ENCODE results near the gene MAOB.
"Not testable (repeated sequence)": the region's sequence is repeated elsewhere in the genome, so short reads cannot be mapped to it uniquely, and the experiment has no call there.

MAOB gene

DNA sequence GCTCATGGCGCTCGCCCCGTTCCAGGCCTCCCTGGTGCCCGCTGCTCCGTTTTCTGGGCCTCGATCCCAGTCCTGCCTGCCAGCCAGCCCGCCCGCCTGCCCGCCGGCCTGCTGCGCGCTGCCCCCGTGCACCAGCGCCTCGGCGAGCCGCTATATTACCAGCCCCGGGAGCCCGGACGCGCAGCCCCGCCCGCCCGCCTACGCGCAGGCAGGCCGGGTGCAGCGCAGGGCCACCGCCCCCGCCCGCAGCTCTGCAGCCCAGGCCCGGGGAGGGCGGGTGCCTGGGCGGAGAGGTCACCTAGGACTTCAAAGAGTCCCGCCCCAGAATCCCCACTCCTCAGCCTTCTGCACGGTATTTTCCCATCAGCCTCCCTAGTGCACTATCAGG, at the start of gene MAOB:
TSS of gene MAOB (minus strand) at position 157 of the 388 bp plus-strand sequence. CDS start at position 6, 151 bp downstream.
- no peak for DNase-seq (ENCODE audit: low spot score)

- not testable (repeated sequence) for DNase-seq (ENCODE audit: low spot score)
Measured at GRCh38 chrX:43922032-43922431, 39.8 kb upstream of the MAOB start.

GRCh38 chrX:43910772-43911171, 28.5 kb upstream of the MAOB start:
- not testable (repeated sequence) for DNase-seq (ENCODE audit: low spot score)

DNA sequence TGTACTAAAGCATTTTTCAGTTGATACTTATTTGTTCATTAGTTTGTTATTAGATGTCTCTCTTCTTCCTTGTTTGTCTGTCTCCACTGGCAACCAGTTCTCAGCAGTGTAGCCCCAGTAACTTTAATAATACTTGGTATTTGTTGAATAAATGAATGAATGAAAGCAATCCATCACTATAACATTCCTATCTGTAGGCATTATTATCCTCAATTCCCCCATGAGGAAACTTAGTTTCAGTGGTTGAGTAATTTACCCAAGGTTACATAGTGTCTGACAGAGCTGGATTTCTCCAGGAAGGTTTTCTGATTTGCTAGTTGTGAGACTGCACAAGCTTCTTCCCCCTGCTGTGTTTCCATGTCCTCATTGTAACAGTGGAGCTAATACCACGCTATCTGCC, 27.8 kb upstream of the MAOB start:
- no peak for DNase-seq (ENCODE audit: low spot score)

DNA sequence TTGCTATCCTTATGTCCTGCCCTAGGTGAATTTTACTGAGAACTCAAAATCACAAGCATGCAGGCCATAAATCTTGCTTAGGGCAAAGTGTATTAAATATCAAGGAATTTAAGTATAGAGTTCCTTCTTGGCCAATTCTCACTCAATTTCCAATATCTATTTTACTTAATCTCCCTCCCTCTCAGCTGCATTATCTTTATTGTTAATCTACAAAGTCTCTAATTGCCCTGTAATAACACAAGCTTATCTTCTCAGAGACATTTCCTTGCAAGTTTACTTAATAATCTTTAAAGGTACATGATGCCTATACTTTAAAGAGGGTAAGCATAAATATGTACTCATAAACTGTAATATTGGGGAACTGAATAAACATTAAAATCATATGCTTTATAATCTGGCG, 26.9 kb upstream of the MAOB start:
- DNase-seq (ENCODE audit: low spot score): no peak

- DNase-seq (ENCODE audit: low spot score): no peak
Measured at GRCh38 chrX:43899878-43900815, 17.9 kb upstream of the MAOB start.

DNA sequence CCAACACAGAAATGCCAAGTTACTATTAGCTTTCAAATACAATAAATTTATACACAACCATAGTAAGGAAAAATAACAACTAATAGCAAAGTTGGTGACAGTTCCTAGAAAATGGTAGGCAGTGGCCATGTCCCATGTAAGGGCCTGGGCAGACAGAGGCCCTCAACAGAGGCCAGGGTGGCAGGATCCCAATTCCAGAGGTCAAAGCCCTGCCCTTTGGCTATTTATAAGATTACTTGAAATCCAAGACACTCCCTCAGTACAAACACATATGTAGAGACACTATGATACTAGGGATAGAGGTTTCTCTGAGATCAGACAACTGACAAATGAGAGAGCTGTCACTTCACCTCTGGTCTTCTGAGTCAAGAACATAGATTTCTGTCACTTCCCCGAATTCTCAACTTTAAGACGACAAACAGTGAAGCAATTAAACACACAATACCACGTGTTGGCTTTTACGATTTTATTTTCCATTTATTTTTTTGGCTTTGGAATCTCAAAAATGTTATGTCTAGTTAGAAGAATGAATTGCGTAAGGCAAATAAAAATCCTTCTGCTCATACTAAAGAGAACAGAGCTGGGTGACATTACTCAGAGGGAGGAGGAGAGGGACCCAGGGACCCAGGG, 16.3 kb upstream of the MAOB start:
- DNase-seq (ENCODE audit: low spot score): no peak

DNA sequence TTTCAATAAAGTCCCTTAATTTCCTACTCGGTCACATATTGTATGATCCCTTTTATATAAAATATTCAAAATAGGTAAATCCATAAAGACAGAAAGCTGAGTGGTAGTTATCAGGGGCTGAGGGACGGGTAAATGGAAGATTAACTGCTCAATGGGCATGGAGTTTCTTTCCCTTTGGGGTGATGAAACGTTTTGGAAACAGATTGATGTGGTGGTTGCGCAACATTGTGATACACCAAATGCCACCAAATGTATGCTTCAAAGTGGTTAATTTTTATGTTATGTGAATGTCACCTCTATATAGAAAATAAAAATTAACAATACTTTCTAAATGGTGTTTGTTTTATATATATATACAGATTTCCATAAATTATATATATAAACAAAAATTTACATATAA, 15.0 kb upstream of the MAOB start:
- DNase-seq (ENCODE audit: low spot score): no peak

- no peak for DNase-seq (ENCODE audit: low spot score)
Measured at GRCh38 chrX:43892336-43892870, 10.2 kb upstream of the MAOB start.

GRCh38 chrX:43885617-43886016, 3.4 kb upstream of the MAOB start:
- no peak for DNase-seq (ENCODE audit: low spot score)

DNA sequence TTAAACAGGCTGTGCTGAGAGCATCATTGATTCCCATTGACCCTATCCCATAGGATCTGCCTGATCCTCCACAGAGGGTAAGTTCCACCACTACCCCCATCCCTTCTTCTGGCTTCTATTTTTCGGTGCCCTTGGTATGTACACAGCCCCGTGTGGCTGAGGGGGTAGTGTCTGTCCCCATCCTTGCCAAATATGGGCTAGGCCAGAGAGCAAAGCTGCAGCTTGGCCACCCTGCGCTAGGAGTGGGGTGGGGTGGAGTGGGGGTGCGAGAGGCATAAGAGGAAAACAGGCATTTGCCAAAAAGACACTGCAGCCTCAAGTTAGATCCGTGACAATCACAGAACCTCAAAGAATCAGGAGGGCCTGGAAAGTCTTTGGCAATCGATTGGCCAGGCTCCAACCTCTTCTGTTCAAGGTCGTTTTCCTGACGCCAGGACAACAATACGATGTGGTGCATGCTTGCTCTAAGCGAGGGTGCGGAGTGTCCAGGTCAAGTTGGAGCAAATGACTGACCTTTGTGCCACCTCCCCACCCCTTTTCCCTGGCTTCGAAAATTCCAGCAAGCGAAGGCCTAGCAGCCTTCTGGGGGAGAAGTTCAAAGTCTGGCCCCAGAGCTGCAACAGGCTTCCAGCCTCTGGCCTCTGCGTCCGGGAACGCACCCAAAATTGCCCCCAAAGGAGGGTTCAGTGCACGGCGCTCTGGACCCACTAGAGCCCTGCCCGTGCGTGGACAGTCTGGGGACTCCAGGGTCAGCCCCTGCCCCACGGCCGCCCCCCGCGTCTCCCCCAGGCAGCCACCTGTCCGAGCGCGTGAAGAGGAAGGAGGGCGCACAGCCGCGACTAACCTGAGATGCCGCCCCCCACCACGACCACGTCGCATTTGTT, 598 bp downstream of the MAOB start:
- no peak for DNase-seq (ENCODE audit: low spot score)

GRCh38 chrX:43880425-43880824, 1.8 kb downstream of the MAOB start:
- no peak for DNase-seq (ENCODE audit: low spot score)

- no peak for DNase-seq (ENCODE audit: low spot score)
Measured at GRCh38 chrX:43878906-43879526, 3.2 kb downstream of the MAOB start.

DNA sequence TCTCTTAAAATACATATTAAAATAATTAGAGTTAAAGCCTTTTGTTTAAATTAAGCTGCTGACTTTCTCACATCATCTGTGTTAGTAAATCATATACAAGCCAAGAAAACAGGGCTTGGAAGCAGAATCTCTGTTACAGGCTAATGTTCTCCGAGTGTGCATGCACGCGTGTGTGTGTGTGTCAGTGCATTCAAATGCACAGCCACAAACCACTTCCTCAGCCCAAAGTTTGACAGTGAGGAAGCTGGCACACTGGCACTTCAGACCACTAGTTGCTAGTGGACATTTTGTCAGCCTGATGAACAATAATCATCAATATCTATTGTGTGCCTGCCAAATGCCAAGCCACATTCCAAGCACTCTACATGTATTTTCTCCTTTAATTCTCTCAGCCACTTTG, 5.6 kb downstream of the MAOB start:
- DNase-seq (ENCODE audit: low spot score): no peak

GRCh38 chrX:43870758-43871419, 11.4 kb downstream of the MAOB start:
- no peak for DNase-seq (ENCODE audit: low spot score)

DNA sequence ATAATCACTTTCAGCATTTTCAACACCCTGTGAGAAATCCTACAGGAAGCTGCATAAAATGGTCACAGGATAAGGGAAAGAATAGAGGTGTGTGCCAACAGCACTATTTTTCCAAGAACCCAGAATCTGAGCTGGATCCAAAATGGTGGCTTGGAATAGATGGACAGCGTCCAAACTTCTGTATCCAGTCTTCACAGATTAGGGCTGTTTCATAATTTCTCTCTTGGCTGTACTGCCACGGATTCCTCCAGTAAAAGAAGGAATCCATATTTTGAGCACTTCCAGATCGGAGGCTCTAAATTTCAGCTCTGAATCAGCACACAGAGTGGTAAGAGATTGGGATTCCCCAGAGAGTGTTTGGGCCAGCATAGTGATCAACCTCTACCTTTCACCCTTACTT, 12.2 kb downstream of the MAOB start:
- DNase-seq (ENCODE audit: low spot score): no peak

DNA sequence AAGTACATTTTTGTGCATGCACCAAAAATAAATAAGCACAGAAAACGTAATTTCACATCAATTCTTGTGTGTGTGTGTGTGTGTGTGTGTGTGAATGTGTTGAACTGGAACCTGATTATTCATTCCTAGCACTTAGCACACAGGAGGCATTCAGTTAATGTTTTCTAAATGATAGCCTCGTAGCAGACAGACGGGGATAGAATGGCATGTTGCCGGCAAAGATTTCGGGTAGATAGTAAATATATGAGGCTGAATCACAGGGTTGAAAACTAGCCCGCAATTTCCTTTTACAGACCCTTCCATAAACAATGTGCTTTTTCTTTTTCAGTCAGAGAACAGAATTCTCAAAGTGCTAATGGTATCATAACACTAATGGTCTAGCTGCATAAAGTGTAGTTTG, 13.5 kb downstream of the MAOB start:
- DNase-seq (ENCODE audit: low spot score): no peak

- no peak for DNase-seq (ENCODE audit: low spot score)
Measured at GRCh38 chrX:43866423-43866822, 15.8 kb downstream of the MAOB start.

DNA sequence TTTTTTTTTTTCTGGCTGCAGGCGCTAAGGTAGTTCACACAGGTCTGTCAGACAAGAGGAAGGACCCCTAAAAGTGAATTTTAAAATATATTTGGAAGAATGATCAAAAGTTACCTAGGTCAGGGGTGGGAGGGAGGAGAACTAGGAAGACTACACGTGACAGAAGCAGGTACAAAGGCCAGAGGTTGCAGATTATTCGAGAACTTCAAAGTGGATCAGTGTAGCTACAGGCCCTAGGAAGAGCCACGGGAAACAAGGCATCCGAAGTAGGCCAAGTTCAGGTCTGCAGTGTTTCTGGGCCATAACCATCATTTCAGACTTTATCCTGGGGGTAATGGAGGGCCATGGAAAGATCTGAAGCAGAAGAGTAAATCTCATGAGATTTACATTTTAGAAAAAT, 16.5 kb downstream of the MAOB start:
- DNase-seq (ENCODE audit: low spot score): no peak

DNA sequence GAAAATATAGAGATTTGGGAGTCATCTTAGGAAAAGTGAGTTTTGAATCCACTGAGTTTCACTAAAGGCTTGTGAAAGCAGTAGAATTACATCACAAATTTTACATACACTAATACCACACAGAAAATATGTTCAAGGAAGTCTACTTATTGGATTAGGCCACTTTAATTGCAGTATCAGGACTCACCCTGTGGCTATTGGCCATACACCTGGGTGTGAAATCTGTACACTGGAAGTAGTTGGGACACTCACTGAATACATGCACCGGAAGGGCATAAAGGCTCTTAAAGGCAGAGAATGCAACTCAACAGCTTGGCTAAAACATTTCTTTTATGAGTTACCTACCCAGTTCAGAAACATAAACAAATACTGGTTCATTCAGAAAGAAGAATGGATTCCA, 19.8 kb downstream of the MAOB start:
- DNase-seq (ENCODE audit: low spot score): no peak

DNA sequence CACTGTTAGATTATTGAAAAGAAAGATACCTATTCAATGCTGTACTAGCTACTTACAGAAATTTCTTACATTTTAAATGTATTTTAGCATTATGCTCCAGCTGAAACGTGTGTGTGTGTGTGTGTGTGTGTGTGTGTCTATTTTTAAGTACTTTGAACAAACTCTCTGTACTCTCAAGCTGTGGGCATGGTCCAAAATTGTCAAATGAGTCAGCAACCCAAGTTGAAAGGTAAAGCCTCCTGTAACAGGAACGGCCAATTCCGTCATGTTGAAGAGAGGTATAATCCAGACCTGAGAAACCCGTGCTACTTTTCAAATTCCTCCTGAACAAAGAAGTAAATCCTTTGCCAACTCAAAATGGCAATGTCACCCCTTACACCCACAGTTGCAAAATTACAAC, 20.5 kb downstream of the MAOB start:
- no peak for DNase-seq (ENCODE audit: low spot score)

Measured in activated CD4-positive, alpha-beta T cell treated with anti-CD3 and anti-CD28 coated beads, Interleukin-2, Interleukin-4, amounts not matched to agents 100 ng/mL and 50 ng/mL, durations not matched to agents 16 hours and 8 hours (primary cell).